ENCODE results near the gene KIT.

The KIT gene

GRCh38 chr4:54659749-54660535, 2.2 kb downstream of the KIT start:
- DNase-seq (ENCODE audit: low read depth in 2 of 2, low spot score in 1 of 2): no peak

- no peak for DNase-seq (ENCODE audit: low read depth in 2 of 2, low spot score in 1 of 2)
Measured at GRCh38 chr4:54660591-54660990, 2.8 kb downstream of the KIT start.

GRCh38 chr4:54661169-54661568, 3.4 kb downstream of the KIT start:
- DNase-seq (ENCODE audit: low read depth in 2 of 2, low spot score in 1 of 2): no peak

- no peak for DNase-seq (ENCODE audit: low read depth in 2 of 2, low spot score in 1 of 2)
Measured at GRCh38 chr4:54661686-54662085, 3.9 kb downstream of the KIT start.

- no peak for DNase-seq (ENCODE audit: low read depth in 2 of 2, low spot score in 1 of 2)
Measured at GRCh38 chr4:54662123-54662522, 4.4 kb downstream of the KIT start.

- DNase-seq (ENCODE audit: low read depth in 2 of 2, low spot score in 1 of 2): no peak
Measured at GRCh38 chr4:54662901-54663585, 5.3 kb downstream of the KIT start.

- DNase-seq (ENCODE audit: low read depth in 2 of 2, low spot score in 1 of 2): no peak
Measured at GRCh38 chr4:54664400-54664799, 6.6 kb downstream of the KIT start.

GRCh38 chr4:54668014-54668611, 10.4 kb downstream of the KIT start:
- no peak for DNase-seq (ENCODE audit: low read depth in 2 of 2, low spot score in 1 of 2)

- no peak for DNase-seq (ENCODE audit: low read depth in 2 of 2, low spot score in 1 of 2)
Measured at GRCh38 chr4:54669831-54670230, 12.1 kb downstream of the KIT start.

GRCh38 chr4:54675721-54676461, 18.1 kb downstream of the KIT start:
- DNase-seq (ENCODE audit: low read depth in 2 of 2, low spot score in 1 of 2): no peak

GRCh38 chr4:54676658-54677057, 18.9 kb downstream of the KIT start:
- DNase-seq (ENCODE audit: low read depth in 2 of 2, low spot score in 1 of 2): no peak

- DNase-seq (ENCODE audit: low read depth in 2 of 2, low spot score in 1 of 2): no peak
Measured at GRCh38 chr4:54677416-54677815, 19.7 kb downstream of the KIT start.

- no peak for DNase-seq (ENCODE audit: low read depth in 2 of 2, low spot score in 1 of 2)
Measured at GRCh38 chr4:54677853-54678650, 20.3 kb downstream of the KIT start.

- no peak for DNase-seq (ENCODE audit: low read depth in 2 of 2, low spot score in 1 of 2)
Measured at GRCh38 chr4:54678826-54679225, 21.1 kb downstream of the KIT start.

- DNase-seq (ENCODE audit: low read depth in 2 of 2, low spot score in 1 of 2): no peak
Measured at GRCh38 chr4:54679813-54680212, 22.1 kb downstream of the KIT start.

- DNase-seq (ENCODE audit: low read depth in 2 of 2, low spot score in 1 of 2): no peak
Measured at GRCh38 chr4:54683616-54684346, 26.0 kb downstream of the KIT start.

GRCh38 chr4:54685810-54686209, 28.1 kb downstream of the KIT start:
- DNase-seq (ENCODE audit: low read depth in 2 of 2, low spot score in 1 of 2): no peak

- no peak for DNase-seq (ENCODE audit: low read depth in 2 of 2, low spot score in 1 of 2)
Measured at GRCh38 chr4:54687887-54688841, 30.4 kb downstream of the KIT start.

GRCh38 chr4:54695337-54695736, 37.6 kb downstream of the KIT start:
- DNase-seq (ENCODE audit: low read depth in 2 of 2, low spot score in 1 of 2): no peak

All from stimulated activated CD8-positive, alpha-beta memory T cell treated with anti-CD3 and anti-CD28 coated beads, Interleukin-4, amount 100 ng/mL, for 1 hour (primary cell).